Thyroid gland (tissue), 4 donors: ENCODE results near the gene RUNX2. TPM values are rescaled to one million over a fixed set of nuclear protein-coding genes. Genes with fewer than 3 reads are reported as not detected.

Experiments
- DNase-seq, 2 donors: peaks; one replicate each; pipeline ENCODE4 v3.0.0-alpha.2; 2019
- H3K27ac ChIP-seq, 3 donors: fragments of 200-600 bp; sonication (generic); 1 replicate in 2 of 3; 2 replicates in 1 of 3; pipeline ENCODE4 v1.5.1; 2016 to 2019; ENCODE audit warnings: mild to moderate bottlenecking in 1 of 3, moderate library complexity in 1 of 3
- H3K27me3 ChIP-seq: fragments of 200-600 bp; sonication (generic); one replicate; pipeline ENCODE4 v1.5.1; 2019
- H3K36me3 ChIP-seq, 2 donors: fragments of 200-600 bp; sonication (generic); one replicate each; pipeline ENCODE4 v1.5.1; 2016 to 2019
- H3K4me1 ChIP-seq, 2 donors: fragments of 200-600 bp; sonication (generic); one replicate each; pipeline ENCODE4 v1.5.1; 2017 to 2019
- H3K4me3 ChIP-seq, 3 donors: fragments of 200-600 bp; sonication (generic); replicated peaks in 1 of 3; 1 replicate in 2 of 3; 2 replicates in 1 of 3; pipeline ENCODE4 v1.5.1; 2016; ENCODE audit warnings: mild to moderate bottlenecking in 1 of 3
- H3K9me3 ChIP-seq: fragments of 200-600 bp; sonication (generic); one replicate; pipeline ENCODE4 v1.5.1; 2017
- CTCF ChIP-seq, 6 experiments: fragments of 200-600 bp in 3 of 6; fragments of 450-650 bp in 3 of 6; sonication (generic) in 3 of 6; IDR thresholded peaks; one replicate each; pipeline ENCODE4 v1.5.1; 2016 to 2019; ENCODE audit warnings: antibody characterized with exemption in 6 of 6, mild to moderate bottlenecking in 2 of 6, inconsistent platforms in 1 of 6, moderate library complexity in 1 of 6
- POLR2A ChIP-seq, 2 donors: fragments of 450-650 bp; IDR thresholded peaks; one replicate each; pipeline ENCODE4 v1.6.1; 2017; ENCODE audit warnings: antibody characterized with exemption in 2 of 2, mild to moderate bottlenecking in 2 of 2, moderate library complexity in 1 of 2
- WGBS, 2 donors: methylation state at CpG; one replicate each; pipeline ENCODE4 v1.1.5; 2017; 5-methylcytosine and 5-hydroxymethylcytosine counted together
- intact Hi-C: fragments of 100-400 bp; cut with DNase I; formaldehyde crosslinking; loops from one replicate; pipeline ENCODE4 v1.15.1; 2023
- total RNA-seq, 4 donors: library from RNA; depleted of rRNA; stranded (reverse); fragments of >200 nt; gene quantifications; one replicate each; pipeline ENCODE4 v1.2.3, GENCODE V29; 2016

The RUNX2 gene
- total RNA-seq, 4 donors from 2014 or later, result 1.6 to 4.2 (median 2.7) TPM

- no peaks in the 10 kb centered on the region for H3K9me3 ChIP-seq
- no peak for DNase-seq
- TF ChIP-seq CTCF (IDR thresholded peaks at IDR 0.05) (no peak), POLR2A (IDR thresholded peaks at IDR 0.05) (no peak)
- peaks cover 0 to 5% of the 10 kb centered on the region in 2 donors for H3K4me1 ChIP-seq
- H3K36me3 ChIP-seq, result no peaks in the 10 kb centered on the region
- 90 to 93% methylated on average over 2 of the region's 2 CpGs for WGBS, 2 donors
- H3K4me3 ChIP-seq, result no peak overlapping the region
- intact Hi-C loops, result no loop called here
- H3K27ac ChIP-seq, result no peak overlapping the region
- no peaks in the 10 kb centered on the region for H3K27me3 ChIP-seq
These were observed 264.9 kb downstream of the RUNX2 start for GRCh38 chr6:45592991-45593390.

GRCh38 chr6:45595010-45595851, 267.1 kb downstream of the RUNX2 start:
- Histone ChIP-seq H3K9me3 (no peaks in the 10 kb centered on the region), H3K4me1 (peaks cover 0 to 5% of the 10 kb centered on the region in 2 donors), H3K27ac (no peak overlapping the region), H3K36me3 (no peaks in the 10 kb centered on the region), H3K27me3 (no peaks in the 10 kb centered on the region), H3K4me3 (no peak overlapping the region)
- 84 to 90% methylated on average over 5 of the region's 5 CpGs for WGBS, 2 donors
- intact Hi-C loops, result no loop called here
- no peak for DNase-seq
- TF ChIP-seq CTCF (IDR thresholded peaks at IDR 0.05), result no peak
- no peak for TF ChIP-seq POLR2A (IDR thresholded peaks at IDR 0.05)

- H3K4me1 ChIP-seq, result peaks cover 0 to 5% of the 10 kb centered on the region in 2 donors
- no peaks in the 10 kb centered on the region for H3K9me3 ChIP-seq
- 51 to 52% methylated on average over 5 of the region's 5 CpGs for WGBS, 2 donors
- intact Hi-C loops, result no loop called here
- TF ChIP-seq CTCF (IDR thresholded peaks at IDR 0.05), result no peak
- no peak for TF ChIP-seq POLR2A (IDR thresholded peaks at IDR 0.05)
- no peaks in the 10 kb centered on the region for H3K27me3 ChIP-seq
- DNase-seq, result no peak
- H3K27ac ChIP-seq, result no peak overlapping the region
- H3K4me3 ChIP-seq, result no peak overlapping the region
- no peaks in the 10 kb centered on the region for H3K36me3 ChIP-seq
These were observed 269.3 kb downstream of the RUNX2 start for GRCh38 chr6:45597424-45597823.

- Histone ChIP-seq H3K4me3 (no peak overlapping the region), H3K9me3 (no peaks in the 10 kb centered on the region), H3K36me3 (no peaks in the 10 kb centered on the region), H3K27me3 (no peaks in the 10 kb centered on the region), H3K4me1 (peaks cover 0 to 5% of the 10 kb centered on the region in 2 donors), H3K27ac (no peak overlapping the region)
- no peak for DNase-seq
- TF ChIP-seq POLR2A (IDR thresholded peaks at IDR 0.05) (no peak), CTCF (IDR thresholded peaks at IDR 0.05) (no peak)
- intact Hi-C loops, result no loop called here
These were observed 270.9 kb downstream of the RUNX2 start for GRCh38 chr6:45599053-45599452.

- H3K27me3 ChIP-seq, result no peaks in the 10 kb centered on the region
- no peaks in the 10 kb centered on the region for H3K9me3 ChIP-seq
- H3K4me1 ChIP-seq, result no peaks in the 10 kb centered on the region
- no peak overlapping the region for H3K4me3 ChIP-seq
- no peak for DNase-seq
- TF ChIP-seq CTCF (IDR thresholded peaks at IDR 0.05), result no peak
- no peak for TF ChIP-seq POLR2A (IDR thresholded peaks at IDR 0.05)
- intact Hi-C loops, result no loop called here
- no peak overlapping the region for H3K27ac ChIP-seq
- WGBS, 2 donors, result 96 to 100% methylated on average over 1 of the region's 1 CpG
- no peaks in the 10 kb centered on the region for H3K36me3 ChIP-seq
These were observed 277.8 kb downstream of the RUNX2 start for GRCh38 chr6:45605971-45606370.
